NCI-H1694 treated with DMSO at 0.1 percent for 48 hours (cell line): ENCODE results near the gene GNAL.

Experiments
- DNase-seq: peaks from one replicate; lab custom pipeline; 2025; lab: John Stamatoyannopoulos, UW

Gene GNAL

GRCh38 chr18:11808001-11808855 is 119.2 kb downstream of the GNAL start:
- DNase-seq: no peak

DNA sequence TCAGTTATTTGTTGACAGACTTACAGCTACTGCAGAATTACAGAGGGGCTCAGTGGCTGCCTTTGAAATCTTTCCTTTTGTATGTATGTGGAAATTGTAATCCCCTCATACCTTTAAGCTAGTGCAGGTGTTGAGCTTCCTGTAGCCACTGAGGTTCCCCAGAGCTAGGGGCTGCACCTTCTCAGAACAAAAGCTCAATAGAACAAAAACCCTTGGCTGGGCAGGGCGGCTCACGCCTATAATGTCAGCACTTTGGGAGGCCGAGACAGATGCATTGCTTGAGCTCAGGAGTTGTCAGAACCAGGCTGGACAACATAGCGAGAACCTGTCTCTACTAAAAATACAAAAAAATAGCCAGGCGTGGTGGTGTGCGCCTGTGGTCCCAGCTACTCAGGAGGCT is 120.8 kb downstream of the GNAL start:
- DNase-seq: no peak

DNA sequence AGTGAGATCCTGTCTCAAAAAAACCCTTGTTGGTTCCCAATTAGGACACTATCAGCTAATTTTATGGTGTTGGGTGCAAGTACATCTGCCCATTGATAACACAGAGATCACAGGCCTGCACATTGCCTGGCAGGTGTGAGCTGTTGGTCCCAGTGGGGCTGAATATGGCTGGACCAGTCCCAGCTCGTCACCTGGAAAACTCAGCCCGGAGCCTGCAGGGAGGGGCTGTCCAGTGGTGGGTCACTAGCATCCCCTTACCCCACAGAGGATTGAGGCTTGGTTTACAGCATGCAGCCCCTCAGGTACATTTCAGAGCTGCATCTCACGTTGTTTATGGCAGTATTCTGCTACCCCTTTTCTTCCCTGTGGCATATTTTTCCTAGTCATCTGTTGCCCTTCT is 121.3 kb downstream of the GNAL start:
- no peak for DNase-seq

DNA sequence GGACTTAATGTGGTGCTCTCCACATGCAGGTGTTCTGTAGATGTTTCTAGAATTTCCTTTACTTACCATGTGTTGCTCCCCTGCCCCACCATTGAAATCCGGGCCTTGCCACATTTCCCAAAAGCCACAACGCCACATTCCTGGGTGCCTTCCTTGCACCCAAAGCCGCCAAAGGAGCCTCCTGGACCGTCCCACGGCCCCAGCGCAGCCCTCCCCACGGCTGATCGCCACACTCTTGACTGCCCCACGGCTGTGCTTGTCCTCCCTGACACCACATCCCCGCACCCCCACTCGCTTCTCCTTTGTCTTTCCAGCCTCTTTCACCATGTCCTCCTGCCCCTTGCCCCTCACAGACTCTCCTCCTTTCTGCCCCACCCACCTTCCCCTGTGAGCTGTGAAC is 121.9 kb downstream of the GNAL start:
- DNase-seq: no peak

DNA sequence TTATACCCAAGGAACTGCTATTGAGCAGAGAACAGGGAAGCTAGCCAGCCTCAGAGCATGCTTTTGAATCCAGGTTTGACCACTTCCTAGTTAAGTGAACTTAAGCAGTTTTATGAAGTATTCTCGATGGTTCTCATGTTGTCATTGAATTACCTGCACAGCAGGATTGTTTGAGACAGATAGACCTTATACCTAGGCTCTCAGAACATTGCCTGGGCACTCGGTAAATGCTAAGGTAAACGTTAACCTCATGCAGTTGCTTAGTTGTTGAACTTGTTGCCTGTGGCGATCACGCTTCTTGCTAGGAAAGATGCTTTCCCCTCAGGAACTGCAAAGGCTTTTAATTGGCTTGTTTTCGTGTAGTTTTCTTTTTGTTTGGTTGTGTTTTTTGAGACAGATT is 128.2 kb downstream of the GNAL start:
- DNase-seq: no peak

DNA sequence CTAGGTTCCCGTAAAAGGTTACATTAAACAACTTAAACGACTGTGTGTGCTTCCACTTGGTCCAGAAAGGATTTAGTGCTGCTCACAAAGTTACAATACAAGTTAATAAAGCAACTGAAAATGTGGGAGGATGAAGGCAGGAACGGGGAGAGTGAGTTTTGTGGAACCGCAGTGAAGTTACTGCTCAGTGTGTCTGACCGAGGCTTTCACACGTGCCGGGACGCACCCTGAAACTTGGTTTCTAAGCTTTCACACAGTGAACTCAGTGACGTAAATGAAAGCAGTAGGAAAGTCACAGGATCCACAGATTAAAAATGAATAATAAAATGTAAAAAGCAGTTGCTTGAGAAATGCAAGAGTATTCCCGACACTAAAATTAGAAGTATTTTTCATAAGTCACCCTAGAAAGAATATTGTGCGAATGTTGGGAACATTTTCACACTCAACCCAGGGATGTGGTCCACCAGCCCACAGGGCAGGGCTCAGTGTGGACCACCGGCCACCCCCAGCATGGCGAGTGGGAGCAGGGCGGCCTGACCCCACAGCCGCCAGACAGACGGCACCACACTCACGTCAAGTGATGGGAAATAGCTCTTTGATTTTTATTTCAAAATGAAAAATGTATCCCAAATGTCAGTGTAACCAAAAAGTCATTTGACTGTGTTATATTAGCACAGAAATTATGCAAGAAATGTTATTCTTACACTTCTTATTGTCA is 129.6 kb downstream of the GNAL start:
- no peak for DNase-seq

DNA sequence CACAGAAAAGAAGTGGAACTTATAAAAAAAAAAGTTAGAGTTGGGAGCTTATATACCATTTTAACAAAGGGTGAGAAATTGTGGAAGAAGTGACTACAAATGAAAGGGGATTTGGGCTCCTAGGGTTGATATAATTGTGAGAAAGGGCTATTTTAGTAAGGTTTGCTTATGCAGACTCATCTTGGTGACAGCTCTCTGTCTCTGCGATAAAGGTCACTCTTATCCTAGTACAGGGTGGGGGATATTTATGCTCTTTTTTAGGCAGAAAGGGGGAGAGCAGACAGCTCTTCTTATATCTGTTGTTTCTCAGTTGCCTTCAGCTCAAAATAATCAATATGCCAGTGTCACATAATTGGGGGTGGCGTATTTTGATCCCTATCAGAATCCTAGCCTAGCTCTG is 130.9 kb downstream of the GNAL start:
- DNase-seq: no peak

- DNase-seq: no peak
These were observed 131.6 kb downstream of the GNAL start for GRCh38 chr18:11820697-11821096.

DNA sequence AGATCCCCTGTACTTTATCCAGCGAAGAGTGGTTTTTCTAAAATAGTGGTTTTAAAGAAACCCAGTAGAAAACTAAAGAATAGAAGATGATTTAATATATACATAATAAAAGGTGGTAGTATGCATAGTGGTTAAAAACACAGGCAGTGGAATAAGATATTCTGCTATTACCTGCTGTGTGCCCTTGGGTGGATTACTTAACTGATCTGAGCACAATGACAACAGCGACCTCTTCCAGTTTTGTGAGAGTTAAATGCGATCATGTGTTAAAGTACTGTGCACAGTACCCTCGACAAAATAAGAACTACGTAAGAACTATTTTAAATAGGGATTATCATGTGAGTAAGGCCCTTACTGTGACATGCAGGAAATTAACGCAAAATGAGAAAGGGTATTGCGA is 132.1 kb downstream of the GNAL start:
- DNase-seq: no peak

- no peak for DNase-seq
These were observed 132.7 kb downstream of the GNAL start for GRCh38 chr18:11821643-11822237.

DNA sequence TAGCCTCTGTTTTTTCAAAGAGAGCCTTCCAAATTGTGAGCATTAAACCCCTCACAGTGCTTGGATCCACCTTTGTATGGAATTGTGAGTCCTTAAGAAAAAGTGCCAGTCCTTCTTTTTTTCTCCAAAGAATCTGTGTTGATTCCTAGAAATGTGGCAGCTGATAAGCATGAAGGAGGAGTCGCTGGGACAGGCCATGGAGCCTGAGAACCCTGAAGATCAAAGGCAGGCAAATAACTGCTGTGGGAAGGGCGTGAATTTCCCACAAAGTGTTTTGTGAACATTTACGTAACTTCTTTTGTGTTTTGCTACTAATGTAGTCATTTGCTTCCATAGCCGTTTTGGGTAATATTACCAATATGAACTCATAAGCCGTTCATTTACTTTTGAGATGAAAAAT is 134.5 kb downstream of the GNAL start:
- DNase-seq: no peak

DNA sequence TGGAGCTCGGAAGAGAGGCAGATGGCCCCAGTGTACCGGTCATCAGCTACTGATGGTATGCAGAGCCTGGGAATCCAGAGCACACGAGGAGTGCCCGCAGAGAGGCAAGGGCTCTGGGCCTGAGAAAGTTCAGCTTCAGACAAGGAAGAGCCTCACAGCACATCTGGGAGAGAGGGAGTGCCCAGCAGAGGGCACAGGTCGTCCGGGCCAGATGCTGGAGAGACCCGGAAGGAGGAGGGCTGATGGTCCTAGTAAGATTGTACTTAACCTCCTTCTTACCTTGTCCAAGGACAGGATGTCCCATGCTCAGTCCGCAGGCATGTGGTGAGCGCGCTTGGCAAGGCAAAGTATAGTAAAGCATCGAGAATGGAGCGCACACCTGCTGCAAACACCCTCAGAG is 137.8 kb downstream of the GNAL start:
- no peak for DNase-seq

DNA sequence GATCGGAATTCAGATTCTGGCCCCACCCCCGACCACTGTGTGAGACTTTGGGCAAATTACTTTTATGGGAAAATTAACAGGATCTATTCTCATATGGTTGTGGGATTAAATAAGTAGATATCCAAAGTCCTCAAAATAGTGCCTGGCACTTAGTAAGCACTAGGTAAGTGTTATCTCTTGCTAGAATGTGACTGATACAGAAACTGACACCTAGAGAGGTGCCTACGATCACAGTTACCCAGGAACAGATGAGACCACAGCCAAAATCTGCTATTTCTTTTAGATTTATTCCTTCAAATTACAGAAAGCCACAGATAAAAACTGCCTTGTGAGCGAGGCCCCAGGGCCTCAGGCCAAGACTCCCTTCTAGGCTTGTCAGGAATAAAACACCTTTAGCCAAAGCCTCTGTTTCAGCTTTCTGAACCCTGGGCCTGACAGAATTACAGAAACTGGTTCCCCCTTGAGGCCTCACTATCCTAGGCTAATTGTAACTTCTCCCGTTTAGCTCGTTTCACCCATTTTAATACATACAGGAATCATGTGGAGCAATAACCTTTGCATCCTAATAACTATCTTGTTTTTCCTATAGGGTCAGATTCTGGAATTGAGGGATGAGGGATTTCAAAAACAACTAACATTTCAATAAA is 139.8 kb downstream of the GNAL start:
- DNase-seq: no peak

DNA sequence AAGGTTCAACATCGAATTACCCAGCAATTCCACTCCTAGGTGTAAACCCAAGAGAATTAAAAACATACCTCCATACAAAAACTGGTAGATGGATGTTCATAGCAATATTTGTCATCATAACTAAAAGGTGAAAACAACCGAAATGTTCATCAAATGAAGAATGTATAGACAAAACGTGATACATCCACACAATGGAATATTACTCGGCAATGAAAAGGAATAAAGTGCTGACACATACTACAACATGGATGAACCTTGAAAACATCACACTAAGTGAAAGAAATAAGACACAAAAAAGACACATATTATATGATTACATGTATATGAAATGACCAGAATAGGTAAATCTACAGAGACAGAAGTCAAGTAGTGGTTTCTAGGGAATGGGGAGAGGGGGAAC is 141.5 kb downstream of the GNAL start:
- DNase-seq: no peak

GRCh38 chr18:11831921-11832320 is 142.9 kb downstream of the GNAL start:
- no peak for DNase-seq

DNA sequence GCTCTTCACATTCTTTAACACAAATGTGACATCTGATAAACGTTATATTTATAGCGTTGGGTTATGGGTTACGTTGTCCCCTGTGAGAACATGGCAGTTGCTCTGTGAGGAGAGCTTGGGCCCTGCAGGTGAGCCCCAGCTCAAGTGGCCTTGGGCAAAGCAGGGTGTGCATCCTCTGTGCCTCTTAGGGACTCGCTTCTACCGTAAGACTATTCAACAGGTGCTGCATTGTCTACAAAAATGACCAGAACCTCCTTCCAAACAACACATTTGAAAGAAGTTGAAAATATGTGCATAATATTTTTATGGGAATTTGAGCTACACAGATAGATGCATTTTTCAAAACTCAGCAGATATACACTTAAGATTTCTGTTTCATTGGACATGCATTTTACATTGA is 145.7 kb downstream of the GNAL start:
- no peak for DNase-seq

DNA sequence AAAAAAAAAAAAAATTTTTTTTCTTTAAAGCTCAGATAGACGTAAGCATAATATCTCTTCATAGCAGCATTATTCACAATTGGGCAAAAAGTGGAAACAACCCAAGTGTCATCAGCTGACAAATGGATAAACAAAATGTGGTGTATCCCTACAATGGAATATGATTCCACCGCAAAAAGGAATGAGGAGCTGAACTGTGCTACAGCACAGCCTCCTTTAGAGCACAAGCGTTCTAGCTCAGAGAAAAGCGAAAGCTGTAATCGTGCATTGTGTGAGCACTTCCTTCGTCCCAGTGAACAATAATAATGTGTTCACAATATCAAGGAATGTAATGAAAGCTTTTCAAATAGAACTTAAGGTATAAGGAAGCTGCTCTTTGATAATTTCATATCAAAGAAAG is 150.5 kb downstream of the GNAL start:
- no peak for DNase-seq

DNA sequence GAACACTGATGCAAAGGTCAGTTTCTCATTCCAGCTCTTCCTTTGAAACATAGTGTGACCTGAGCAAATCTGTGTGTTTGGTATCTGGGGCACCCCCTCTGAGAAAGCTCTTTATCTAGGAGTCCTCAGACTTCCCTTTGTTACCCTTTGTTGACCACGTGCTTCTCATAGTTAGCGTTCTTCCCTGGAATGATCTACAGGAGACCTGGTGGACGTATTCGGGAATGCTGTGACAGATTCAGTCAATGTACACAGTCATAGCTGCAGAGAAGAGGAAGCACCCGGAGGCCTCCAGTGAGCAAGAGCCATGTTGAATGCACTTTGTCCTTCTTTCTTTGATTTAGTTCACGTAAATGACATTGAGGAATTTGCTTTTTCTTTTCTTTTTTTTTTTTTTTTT is 151.4 kb downstream of the GNAL start:
- DNase-seq: no peak

- DNase-seq: no peak
These were observed 153.5 kb downstream of the GNAL start for GRCh38 chr18:11842562-11842961.

GRCh38 chr18:11844436-11844835 is 155.4 kb downstream of the GNAL start:
- no peak for DNase-seq

- DNase-seq: no peak
These were observed 156.6 kb downstream of the GNAL start for GRCh38 chr18:11845654-11846053.

- DNase-seq: no peak
These were observed 158.7 kb downstream of the GNAL start for GRCh38 chr18:11847811-11848210.

GRCh38 chr18:11849279-11849678 is 160.2 kb downstream of the GNAL start:
- DNase-seq: no peak
